Body of pancreas (tissue), 4 donors: ENCODE results near the gene ZBTB17.

ENCODE experiments used
- POLR2A ChIP-seq, 3 donors: fragments of 450-650 bp; IDR thresholded peaks; one replicate each; pipeline ENCODE4 v1.6.1; 2016; ENCODE audit warnings: antibody characterized with exemption in 3 of 3, mild to moderate bottlenecking in 2 of 3
- TF ChIP-seq, protein P1 (sequence below), 7 experiments: fragments of 450-650 bp in 4 of 7; fragments of 200-600 bp in 3 of 7; sonication (generic) in 3 of 7; IDR thresholded peaks; one replicate each; pipeline ENCODE4 v1.5.1; 2016 to 2019; ENCODE audit warnings: antibody characterized with exemption in 7 of 7

DNA sequence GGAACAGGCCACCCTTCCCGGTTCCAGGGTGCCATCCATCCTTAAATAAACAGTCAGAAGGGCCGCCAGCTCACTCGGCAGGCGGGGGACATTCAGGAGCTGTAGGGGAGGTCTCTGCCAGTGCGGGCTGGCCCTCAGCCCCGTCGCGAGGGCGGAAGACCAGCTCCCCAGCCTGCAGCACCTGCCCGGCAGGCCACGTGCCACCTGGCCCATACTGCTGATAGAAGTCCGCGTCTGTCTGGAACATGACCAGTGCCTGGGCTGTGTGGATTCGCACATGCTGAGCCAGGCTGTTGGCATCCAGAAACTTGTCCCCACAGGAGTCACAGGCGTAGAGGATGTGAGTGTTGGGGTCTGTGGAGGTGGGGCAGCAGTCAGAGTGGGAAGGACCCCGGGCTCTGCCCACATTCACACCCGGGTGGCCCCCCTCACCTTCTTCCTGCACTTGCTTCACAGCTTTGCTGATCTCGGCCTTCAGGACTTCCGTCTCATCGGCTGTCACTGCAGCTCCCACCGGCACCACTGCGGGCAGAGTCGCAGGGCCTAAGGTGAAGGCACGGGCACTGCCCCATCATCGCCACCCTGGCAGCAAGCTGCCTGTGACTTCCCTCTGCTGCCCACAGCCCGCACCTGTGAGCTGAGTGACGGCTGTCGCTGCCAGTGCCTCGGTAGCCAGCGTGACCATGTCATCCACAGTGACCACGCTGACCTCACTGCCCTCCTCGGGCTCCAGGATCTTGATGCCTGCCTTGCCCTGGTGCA, 33.8 kb downstream of the ZBTB17 start:
- TF ChIP-seq POLR2A (IDR thresholded peaks at IDR 0.05), result no peak
- TF ChIP-seq, protein P1, sequence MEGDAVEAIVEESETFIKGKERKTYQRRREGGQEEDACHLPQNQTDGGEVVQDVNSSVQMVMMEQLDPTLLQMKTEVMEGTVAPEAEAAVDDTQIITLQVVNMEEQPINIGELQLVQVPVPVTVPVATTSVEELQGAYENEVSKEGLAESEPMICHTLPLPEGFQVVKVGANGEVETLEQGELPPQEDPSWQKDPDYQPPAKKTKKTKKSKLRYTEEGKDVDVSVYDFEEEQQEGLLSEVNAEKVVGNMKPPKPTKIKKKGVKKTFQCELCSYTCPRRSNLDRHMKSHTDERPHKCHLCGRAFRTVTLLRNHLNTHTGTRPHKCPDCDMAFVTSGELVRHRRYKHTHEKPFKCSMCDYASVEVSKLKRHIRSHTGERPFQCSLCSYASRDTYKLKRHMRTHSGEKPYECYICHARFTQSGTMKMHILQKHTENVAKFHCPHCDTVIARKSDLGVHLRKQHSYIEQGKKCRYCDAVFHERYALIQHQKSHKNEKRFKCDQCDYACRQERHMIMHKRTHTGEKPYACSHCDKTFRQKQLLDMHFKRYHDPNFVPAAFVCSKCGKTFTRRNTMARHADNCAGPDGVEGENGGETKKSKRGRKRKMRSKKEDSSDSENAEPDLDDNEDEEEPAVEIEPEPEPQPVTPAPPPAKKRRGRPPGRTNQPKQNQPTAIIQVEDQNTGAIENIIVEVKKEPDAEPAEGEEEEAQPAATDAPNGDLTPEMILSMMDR (IDR thresholded peaks at IDR 0.05), result no peak
